ENCODE results near the gene PPP2R2B.

DNA sequence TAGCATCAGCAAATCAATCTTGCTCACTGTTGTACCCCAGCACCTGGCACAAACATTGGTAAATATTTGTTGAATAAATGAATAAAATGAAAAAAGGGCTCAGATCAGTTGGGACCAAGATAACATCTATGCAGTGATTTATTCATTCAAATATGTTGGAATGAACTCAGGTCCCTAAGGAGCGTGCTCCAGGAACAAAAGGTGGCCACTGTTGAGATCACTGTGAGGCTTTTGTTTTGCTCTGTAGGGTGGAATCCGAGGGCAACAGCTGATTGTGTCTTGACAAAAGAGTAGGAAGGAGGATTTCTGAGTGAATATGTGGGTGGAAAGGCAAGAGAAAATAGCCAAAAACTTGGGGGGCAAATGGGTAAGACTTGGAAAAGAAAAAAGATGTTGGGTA lies 89.7 kb downstream of the PPP2R2B start:
- TF ChIP-seq, protein P1, sequence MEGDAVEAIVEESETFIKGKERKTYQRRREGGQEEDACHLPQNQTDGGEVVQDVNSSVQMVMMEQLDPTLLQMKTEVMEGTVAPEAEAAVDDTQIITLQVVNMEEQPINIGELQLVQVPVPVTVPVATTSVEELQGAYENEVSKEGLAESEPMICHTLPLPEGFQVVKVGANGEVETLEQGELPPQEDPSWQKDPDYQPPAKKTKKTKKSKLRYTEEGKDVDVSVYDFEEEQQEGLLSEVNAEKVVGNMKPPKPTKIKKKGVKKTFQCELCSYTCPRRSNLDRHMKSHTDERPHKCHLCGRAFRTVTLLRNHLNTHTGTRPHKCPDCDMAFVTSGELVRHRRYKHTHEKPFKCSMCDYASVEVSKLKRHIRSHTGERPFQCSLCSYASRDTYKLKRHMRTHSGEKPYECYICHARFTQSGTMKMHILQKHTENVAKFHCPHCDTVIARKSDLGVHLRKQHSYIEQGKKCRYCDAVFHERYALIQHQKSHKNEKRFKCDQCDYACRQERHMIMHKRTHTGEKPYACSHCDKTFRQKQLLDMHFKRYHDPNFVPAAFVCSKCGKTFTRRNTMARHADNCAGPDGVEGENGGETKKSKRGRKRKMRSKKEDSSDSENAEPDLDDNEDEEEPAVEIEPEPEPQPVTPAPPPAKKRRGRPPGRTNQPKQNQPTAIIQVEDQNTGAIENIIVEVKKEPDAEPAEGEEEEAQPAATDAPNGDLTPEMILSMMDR (conservative IDR thresholded peaks at IDR 0.05; ENCODE audit: low read depth, low read length), result no peak
- TF ChIP-seq RFX5 (IDR thresholded peaks at IDR 0.05; ENCODE audit: low read depth, low read length), result no peak
- TF ChIP-seq CEBPB (IDR thresholded peaks at IDR 0.05; ENCODE audit: low read depth, low read length), result no peak
- no peak for TF ChIP-seq POLR2A (IDR thresholded peaks at IDR 0.05; ENCODE audit: low read depth, low read length)
- TF ChIP-seq SMC3 (IDR thresholded peaks at IDR 0.05; ENCODE audit: low read depth, low read length), result no peak
- no peak for TF ChIP-seq MXI1 (IDR thresholded peaks at IDR 0.05; ENCODE audit: borderline replicate concordance, low read depth, low read length)
- TF ChIP-seq USF2 (IDR thresholded peaks at IDR 0.05; ENCODE audit: low read depth, low read length), result no peak
- TF ChIP-seq MAFK (IDR thresholded peaks at IDR 0.05; ENCODE audit: low read depth, low read length), result no peak
- no peak for TF ChIP-seq ELK1 (IDR thresholded peaks at IDR 0.05; ENCODE audit: borderline replicate concordance, low read depth, low read length)
